HepG2 (cell line): ENCODE measurements around the gene HSD17B8. TPM values are rescaled to one million over a fixed set of nuclear protein-coding genes. Genes with fewer than 3 reads are reported as not detected.

Experiments used
- FLYWCH1 ChIP-seq: sonication (generic); formaldehyde crosslinking; IDR thresholded peaks from 2 replicates; pipeline ENCODE4 v1.8.1; 2023; ENCODE audit warnings: mild to moderate bottlenecking, missing genetic modification reagents
- KAT2B ChIP-seq: fragments of 150-350 bp; IDR thresholded peaks from 2 replicates; pipeline ENCODE4 v1.6.1; 2014; ENCODE audit warnings: low read depth, low read length, borderline replicate concordance
- KDM3A ChIP-seq: IDR thresholded peaks from 2 replicates; pipeline ENCODE4 v1.6.1; 2018; ENCODE audit warnings: low read depth, missing compliant biosample characterization
- KDM4B ChIP-seq: sonication (generic); formaldehyde crosslinking; IDR thresholded peaks from 2 replicates; pipeline ENCODE4 v1.4.0; 2020; ENCODE audit warnings: missing genetic modification reagents
- NFE2L2 ChIP-seq: fragments of 150-350 bp; IDR thresholded peaks from 2 replicates; pipeline ENCODE4 v1.6.1; 2014; ENCODE audit warnings: low read length
- NR1H2 ChIP-seq: sonication (generic); formaldehyde crosslinking; IDR thresholded peaks from 2 replicates; pipeline ENCODE4 v1.8.1; 2022; ENCODE audit warnings: low read depth, missing genetic modification reagents, borderline replicate concordance
- NR2F1 ChIP-seq, 2 experiments: fragments of 450-650 bp in 1 of 2; formaldehyde crosslinking in 1 of 2; IDR thresholded peaks; 2 replicates each; pipeline versions ENCODE4 v1.5.0 to v1.6.1; 2016 to 2020; ENCODE audit warnings: mild to moderate bottlenecking in 1 of 2, missing compliant biosample characterization in 1 of 2, missing genetic modification reagents in 1 of 2, moderate library complexity in 1 of 2
- POGK ChIP-seq: sonication (generic); formaldehyde crosslinking; conservative IDR thresholded peaks from 2 replicates; pipeline ENCODE4 v1.8.0; 2022; ENCODE audit warnings: mild to moderate bottlenecking, moderate library complexity, missing genetic modification reagents
- RCOR2 ChIP-seq: IDR thresholded peaks from 2 replicates; pipeline ENCODE4 v1.6.1; 2016; ENCODE audit warnings: missing biosample characterization, missing genetic modification reagents
- RERE ChIP-seq: IDR thresholded peaks from 2 replicates; pipeline ENCODE4 v1.6.1; 2016; ENCODE audit warnings: low read depth, missing genetic modification reagents, missing compliant biosample characterization
- SALL1 ChIP-seq: sonication (generic); formaldehyde crosslinking; IDR thresholded peaks from 2 replicates; pipeline ENCODE4 v1.8.0; 2022; ENCODE audit warnings: mild to moderate bottlenecking, missing genetic modification reagents
- TFDP1 ChIP-seq: IDR thresholded peaks from 2 replicates; pipeline ENCODE4 v1.6.1; 2016; ENCODE audit warnings: missing compliant biosample characterization, missing genetic modification reagents, borderline replicate concordance
- ZNF224 ChIP-seq: sonication (generic); formaldehyde crosslinking; IDR thresholded peaks from 2 replicates; pipeline ENCODE4 v1.5.0; 2020; ENCODE audit warnings: mild to moderate bottlenecking, missing genetic modification reagents
- ZNF256 ChIP-seq: sonication (generic); formaldehyde crosslinking; conservative IDR thresholded peaks from 2 replicates; pipeline ENCODE4 v1.4.0; 2020; ENCODE audit warnings: missing genetic modification reagents
- ZNF281 ChIP-seq: sonication (generic); formaldehyde crosslinking; IDR thresholded peaks from 2 replicates; pipeline ENCODE4 v1.4.0; 2020; ENCODE audit warnings: missing genetic modification reagents, borderline replicate concordance
- ZNF441 ChIP-seq: sonication (generic); formaldehyde crosslinking; IDR thresholded peaks from 2 replicates; pipeline ENCODE4 v1.7.0; 2021; ENCODE audit warnings: missing genetic modification reagents, borderline replicate concordance
- ZNF737 ChIP-seq: sonication (generic); formaldehyde crosslinking; IDR thresholded peaks from 2 replicates; pipeline ENCODE4 v1.5.0; 2020; ENCODE audit warnings: missing genetic modification reagents, mild to moderate bottlenecking, borderline replicate concordance
- ZNF768 ChIP-seq: sonication (generic); formaldehyde crosslinking; IDR thresholded peaks from 2 replicates; pipeline ENCODE4 v1.4.0; 2020; ENCODE audit warnings: missing genetic modification reagents
- polyA plus RNA-seq, 8 experiments: library from polyadenylated mRNA; depleted of rRNA in 3 of 8; stranded (reverse) in 7 of 8; unstranded in 1 of 8; fragments of >200 nt; fragmentation: Illumina TruSeq in 4 of 8; extraction: Trizol in 4 of 8; gene quantifications; 2 replicates each; pipeline versions ENCODE4 v1.2.1 to v1.2.3, GENCODE V29; 2011 to 2016; ENCODE audit warnings: low read depth in 4 of 8, missing spikeins in 1 of 8, mixed read lengths in 1 of 8; ENCODE audit not compliant: insufficient read depth in 1 of 8
- total RNA-seq, 5 experiments: library from RNA; depleted of rRNA; stranded (reverse); fragments of >200 nt; fragmentation: Illumina TruSeq; extraction: Trizol; gene quantifications; 2 replicates each; pipeline ENCODE4 v1.2.3, GENCODE V29; 2016; ENCODE audit warnings: low read depth in 1 of 5

HSD17B8 gene
- total and polyA plus RNA-seq, 2 of the 13 experiments (the other 11 are each of a cell fraction or from before 2014, with no cell fraction given): 12.6 to 20.1 TPM

GRCh38 chr6:33248932-33249731 is 44.7 kb downstream of the HSD17B8 start (continued):
- TF ChIP-seq RERE (no peak; the same call in 1 of the 2 replicates), NR2F1 (CRISPR knock-in tag; IDR thresholded peaks at IDR 0.05) (peak in 1 of 2 experiments; percentile 66; a peak in 2 of 4 replicates), FLYWCH1 (CRISPR knock-in tag) (no peak), TFDP1 (CRISPR knock-in tag) (peak; percentile 45; the same call in 1 of the 2 replicates), NFE2L2 (no peak), SALL1 (CRISPR knock-in tag) (no peak; the same call in none of the 2 replicates), RCOR2 (CRISPR knock-in tag) (peak; percentile 66; the same call in 1 of the 2 replicates), ZNF737 (CRISPR knock-in tag) (no peak), POGK (CRISPR knock-in tag) (peak; percentile 39; the same call in 1 of the 2 replicates), KDM3A (CRISPR knock-in tag) (no peak), ZNF281 (CRISPR knock-in tag) (no peak; the same call in 1 of the 2 replicates), ZNF256 (CRISPR knock-in tag) (no peak), ZNF768 (CRISPR knock-in tag) (no peak), KAT2B (no peak), KDM4B (CRISPR knock-in tag) (no peak; the same call in 1 of the 2 replicates), ZNF441 (CRISPR knock-in tag) (peak; percentile 86; the same call in 1 of the 2 replicates), NR1H2 (CRISPR knock-in tag) (no peak), ZNF224 (CRISPR knock-in tag) (peak; percentile 75; the same call in 1 of the 2 replicates)
